Common myeloid progenitor, CD34-positive (primary cell): Measurements from ENCODE around the gene MAGOHB.

Experiments used
- CTCF ChIA-PET: fragments of 350-600 bp; sonication (Branson Sonifier 250); formaldehyde crosslinking; loops from one replicate; lab custom pipeline; 2021; ENCODE audit warnings: antibody characterized with exemption; lab: Charles Lee
- POLR2A ChIA-PET: fragments of 350-600 bp; sonication (Branson Sonifier 250); formaldehyde crosslinking; loops from one replicate; lab custom pipeline; 2021; ENCODE audit warnings: antibody characterized with exemption; lab: Charles Lee
- DNase-seq, 3 donors: peaks; one replicate each; pipeline versions ENCODE4 v3.0.0 to v3.0.0-alpha.2; 2013
- H3K27ac ChIP-seq, 2 experiments: 1 replicate in 1 of 2; 2 replicates in 1 of 2; pipeline ENCODE4 v1.7.0; 2013; ENCODE audit warnings: inconsistent platforms in 2 of 2, low read length in 2 of 2, mild to moderate bottlenecking in 2 of 2, low read depth in 1 of 2, moderate library complexity in 1 of 2; ENCODE audit not compliant: severe bottlenecking in 2 of 2, insufficient read depth in 1 of 2, poor library complexity in 1 of 2
- H3K27me3 ChIP-seq, 5 experiments: replicated peaks in 2 of 5; 1 replicate in 3 of 5; 2 replicates in 2 of 5; pipeline versions ENCODE4 v1.6.1 to v1.7.0; 2013; ENCODE audit warnings: low read length in 4 of 5, mild to moderate bottlenecking in 2 of 5, moderate library complexity in 2 of 5, inconsistent platforms in 1 of 5; ENCODE audit not compliant: insufficient read depth in 5 of 5, control insufficient read depth in 4 of 5
- H3K36me3 ChIP-seq, 4 experiments: 1 replicate in 2 of 4; 2 replicates in 2 of 4; pipeline versions ENCODE4 v1.6.1 to v1.7.0; 2013; ENCODE audit warnings: low read length in 3 of 4, control low read depth in 1 of 4, mild to moderate bottlenecking in 1 of 4; ENCODE audit not compliant: control insufficient read depth in 4 of 4, insufficient read depth in 4 of 4
- H3K4me1 ChIP-seq, 4 experiments: 1 replicate in 3 of 4; 2 replicates in 1 of 4; pipeline versions ENCODE4 v1.6.1 to v1.7.1; 2013; ENCODE audit warnings: low read length in 3 of 4, mild to moderate bottlenecking in 3 of 4, control low read depth in 1 of 4, inconsistent platforms in 1 of 4, moderate library complexity in 1 of 4; ENCODE audit not compliant: control insufficient read depth in 4 of 4, insufficient read depth in 4 of 4; ENCODE audit errors: control extremely low read depth in 1 of 4
- H3K4me3 ChIP-seq, 7 experiments: 1 replicate in 4 of 7; 2 replicates in 3 of 7; pipeline versions ENCODE4 v1.5.1 to v1.7.0; 2013; ENCODE audit warnings: mild to moderate bottlenecking in 7 of 7, low read length in 6 of 7, moderate library complexity in 6 of 7, inconsistent platforms in 2 of 7, low read depth in 2 of 7, control low read depth in 1 of 7; ENCODE audit not compliant: insufficient read depth in 4 of 7, control insufficient read depth in 1 of 7; ENCODE audit errors: extremely low read depth in 1 of 7
- H3K9me3 ChIP-seq, 5 experiments: 1 replicate in 4 of 5; 2 replicates in 1 of 5; pipeline versions ENCODE4 v1.6.1 to v1.7.1; 2013; ENCODE audit warnings: low read length in 4 of 5, mild to moderate bottlenecking in 2 of 5, inconsistent platforms in 1 of 5, low read depth in 1 of 5, moderate library complexity in 1 of 5; ENCODE audit not compliant: control insufficient read depth in 4 of 5, insufficient read depth in 2 of 5; ENCODE audit errors: control extremely low read depth in 1 of 5
- WGBS: methylation state at CpG from one replicate; pipeline ENCODE4 v1.1.5; 2013; ENCODE audit not compliant: insufficient coverage; 5-methylcytosine and 5-hydroxymethylcytosine counted together

Gene MAGOHB

GRCh38 chr12:10559244-10559643 is 54.2 kb downstream of the MAGOHB start:
- ChIA-PET POLR2A (no interaction called here), CTCF (interaction anchor here (1.0 to 1.9 kb wide), 3 partner anchors 193 to 229 kb away, joined by 4 to 10 read pairs (median 4); no protein-coding TSS in a partner anchor)
- Histone ChIP-seq H3K27me3 (no peaks in the 10 kb centered on the region), H3K36me3 (no peaks in the 10 kb centered on the region), H3K4me3 (peak overlapping the region in 4 of 7 experiments; percentile 22 to 59 (median 36)), H3K27ac (no peak overlapping the region), H3K4me1 (peaks cover 17 to 35% (median 25%) of the 10 kb centered on the region in 4 experiments), H3K9me3 (peaks cover 0 to 2% (median 0%) of the 10 kb centered on the region in 5 experiments)
- peak; percentile 53 to 91 (median 83) for DNase-seq
- no CpG with 5 or more reads among the region's 2 CpGs for WGBS

GRCh38 chr12:10558789-10559188 is 54.6 kb downstream of the MAGOHB start:
- ChIA-PET POLR2A (no interaction called here), CTCF (interaction anchor here (1.0 to 1.9 kb wide), 3 partner anchors 192 to 228 kb away, joined by 4 to 10 read pairs (median 4); no protein-coding TSS in a partner anchor)
- DNase-seq = peak in 2 of 3 donors; percentile 9 to 11
- peak overlapping the region in 1 of 7 experiments; percentile 21 for H3K4me3 ChIP-seq
- peaks cover 17 to 35% (median 25%) of the 10 kb centered on the region in 4 experiments for H3K4me1 ChIP-seq
- no peak overlapping the region for H3K27ac ChIP-seq
- WGBS = 87% methylated on average over 3 of the region's 3 CpGs
- H3K27me3 ChIP-seq = no peaks in the 10 kb centered on the region
- H3K36me3 ChIP-seq = no peaks in the 10 kb centered on the region
- peaks cover 0 to 5% (median 0%) of the 10 kb centered on the region in 5 experiments for H3K9me3 ChIP-seq

- CTCF ChIA-PET = interaction anchor here (0.9 to 1.9 kb wide), 4 partner anchors 21 to 324 kb away, joined by 3 to 10 read pairs (median 4); no protein-coding TSS in a partner anchor
- DNase-seq = peak in 2 of 3 donors; percentile 39 to 44
Measured at GRCh38 chr12:10558301-10558700, 55.1 kb downstream of the MAGOHB start.

GRCh38 chr12:10557766-10558165 is 55.6 kb downstream of the MAGOHB start:
- no peaks in the 10 kb centered on the region for H3K36me3 ChIP-seq
- peaks cover 17 to 35% (median 25%) of the 10 kb centered on the region in 4 experiments for H3K4me1 ChIP-seq
- ChIA-PET POLR2A (no interaction called here), CTCF (interaction anchor here (0.9 to 1.9 kb wide), 3 partner anchors 20 to 323 kb away, joined by 3 to 4 read pairs (median 4); no protein-coding TSS in a partner anchor)
- no peak overlapping the region for H3K27ac ChIP-seq
- 88% methylated on average over 1 of the region's 2 CpGs for WGBS
- H3K27me3 ChIP-seq = no peaks in the 10 kb centered on the region
- DNase-seq = no peak
- peaks cover 0 to 9% (median 0%) of the 10 kb centered on the region in 5 experiments for H3K9me3 ChIP-seq
- H3K4me3 ChIP-seq = no peak overlapping the region

More at GRCh38 chr12:10558301-10558700, 55.1 kb downstream of the MAGOHB start:
- Histone ChIP-seq H3K4me3 (no peak overlapping the region), H3K27me3 (no peaks in the 10 kb centered on the region), H3K9me3 (peaks cover 0 to 6% (median 0%) of the 10 kb centered on the region in 5 experiments), H3K4me1 (peaks cover 17 to 35% (median 25%) of the 10 kb centered on the region in 4 experiments), H3K27ac (no peak overlapping the region), H3K36me3 (no peaks in the 10 kb centered on the region)
- 100% methylated on average over 1 of the region's 3 CpGs for WGBS
- POLR2A ChIA-PET = no interaction called here

GRCh38 chr12:10557329-10557728 is 56.1 kb downstream of the MAGOHB start:
- no peak for DNase-seq
- Histone ChIP-seq H3K4me3 (no peak overlapping the region), H3K27ac (no peak overlapping the region), H3K4me1 (peaks cover 17 to 35% (median 25%) of the 10 kb centered on the region in 4 experiments), H3K27me3 (no peaks in the 10 kb centered on the region), H3K9me3 (peaks cover 0 to 10% (median 0%) of the 10 kb centered on the region in 5 experiments), H3K36me3 (no peaks in the 10 kb centered on the region)
- POLR2A ChIA-PET = no interaction called here
- 90% methylated on average over 4 of the region's 6 CpGs for WGBS
- CTCF ChIA-PET = interaction anchor here (0.9 to 1.4 kb wide), 2 partner anchors 20 to 323 kb away, joined by 3 to 4 read pairs; no protein-coding TSS in a partner anchor

- ChIA-PET POLR2A (no interaction called here), CTCF (interaction anchor here (0.9 to 1.6 kb wide), 2 partner anchors 190 to 320 kb away, joined by 3 read pairs; no protein-coding TSS in a partner anchor)
- DNase-seq = peak in 2 of 3 donors; percentile 61 to 65
- H3K27ac ChIP-seq = no peak overlapping the region
- H3K4me1 ChIP-seq = peaks cover 14 to 27% (median 18%) of the 10 kb centered on the region in 4 experiments
- 100% methylated on average over 3 of the region's 7 CpGs for WGBS
- H3K4me3 ChIP-seq = peak overlapping the region in 1 of 7 experiments; percentile 10
- no peaks in the 10 kb centered on the region for H3K36me3 ChIP-seq
- H3K27me3 ChIP-seq = no peaks in the 10 kb centered on the region
- peaks cover 0 to 15% (median 0%) of the 10 kb centered on the region in 5 experiments for H3K9me3 ChIP-seq
Measured at GRCh38 chr12:10554756-10555481, 58.5 kb downstream of the MAGOHB start.
